ENCODE measurements around the gene MED1. TPM values are rescaled to one million over a fixed set of nuclear protein-coding genes. Genes with fewer than 3 reads are reported as not detected.

MED1 gene
- total and polyA plus RNA-seq, 9 of the 15 experiments (the other 6 are each of a cell fraction or from before 2014, with no cell fraction given) = 14.0 to 59.8 (median 46.7) TPM

DNA sequence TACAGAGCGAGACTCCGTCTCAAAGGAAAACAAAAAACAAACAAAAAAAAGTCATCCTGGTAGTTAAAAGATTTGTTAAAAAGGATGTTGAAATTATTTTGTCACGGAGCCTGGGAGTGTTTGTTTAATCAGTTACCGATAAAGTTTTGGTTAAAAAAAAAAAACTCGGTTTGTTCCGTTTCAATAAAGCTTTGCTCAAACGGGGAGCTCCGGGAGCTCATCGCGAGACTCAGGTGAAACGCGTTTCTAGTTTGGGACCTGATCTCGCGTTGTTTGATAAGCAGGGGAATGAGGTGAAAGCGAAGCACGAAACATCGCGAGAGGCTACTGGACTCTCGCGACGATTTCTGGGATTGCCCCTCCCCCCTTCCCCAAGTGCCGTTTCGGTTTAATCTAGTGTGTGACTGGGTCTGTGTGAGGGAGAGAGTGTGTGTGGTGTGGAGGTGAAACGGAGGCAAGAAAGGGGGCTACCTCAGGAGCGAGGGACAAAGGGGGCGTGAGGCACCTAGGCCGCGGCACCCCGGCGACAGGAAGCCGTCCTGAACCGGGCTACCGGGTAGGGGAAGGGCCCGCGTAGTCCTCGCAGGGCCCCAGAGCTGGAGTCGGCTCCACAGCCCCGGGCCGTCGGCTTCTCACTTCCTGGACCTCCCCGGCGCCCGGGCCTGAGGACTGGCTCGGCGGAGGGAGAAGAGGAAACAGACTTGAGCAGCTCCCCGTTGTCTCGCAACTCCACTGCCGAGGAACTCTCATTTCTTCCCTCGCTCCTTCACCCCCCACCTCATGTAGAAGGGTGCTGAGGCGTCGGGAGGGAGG lies 10.3 kb upstream of the MED1 start, which contains the start of gene CDK12 (continued):
- TF ChIP-seq FOXK1 (CRISPR knock-in tag; IDR thresholded peaks at IDR 0.05; ENCODE audit: borderline replicate concordance) (no peak), NFIX (CRISPR knock-in tag; IDR thresholded peaks at IDR 0.05; ENCODE audit: low read depth) (no peak), PHF21A (IDR thresholded peaks at IDR 0.05; ENCODE audit: borderline replicate concordance, low read depth) (no peak), IRF2 (CRISPR knock-in tag; IDR thresholded peaks at IDR 0.05) (no peak), C11orf30 (IDR thresholded peaks at IDR 0.05; ENCODE audit: low read depth) (peak; percentile 58), ETV6 (IDR thresholded peaks at IDR 0.05; ENCODE audit: borderline replicate concordance in 1 of 2, low read depth in 2 of 2, low read length in 1 of 2) (no peak), ETV6 (CRISPR knock-in tag; IDR thresholded peaks at IDR 0.05; ENCODE audit: borderline replicate concordance) (no peak), ZKSCAN8 (CRISPR knock-in tag; IDR thresholded peaks at IDR 0.05) (0 out of 2 replicates have a peak, but pooled peaks have one; percentile 58), MTA2 (IDR thresholded peaks at IDR 0.05; ENCODE audit: low read depth) (no peak), ETV5 (CRISPR knock-in tag; IDR thresholded peaks at IDR 0.05; ENCODE audit: low read depth) (no peak), ZNF584 (CRISPR knock-in tag; IDR thresholded peaks at IDR 0.05; ENCODE audit: low read depth) (peak; percentile 40; the same call in 1 of the 2 replicates), CBFB (CRISPR knock-in tag; IDR thresholded peaks at IDR 0.05) (no peak), SETDB1 (IDR thresholded peaks at IDR 0.05; ENCODE audit: low read length) (no peak), E2F6 (IDR thresholded peaks at IDR 0.05; ENCODE audit: borderline replicate concordance in 1 of 2, extremely low read depth in 1 of 2, insufficient read depth in 1 of 2, insufficient read length in 1 of 2, low read depth in 1 of 2, low read length in 1 of 2, poor library complexity in 1 of 2, severe bottlenecking in 1 of 2) (peak in 1 of 2 experiments; percentile 34), BACH1 (tag; IDR thresholded peaks at IDR 0.05) (no peak), MXI1 (IDR thresholded peaks at IDR 0.05; ENCODE audit: low read depth, low read length) (peak; percentile 58; the same call in 1 of the 2 replicates), ELF4 (CRISPR knock-in tag; IDR thresholded peaks at IDR 0.05) (peak; percentile 95), MITF (IDR thresholded peaks at IDR 0.05) (no peak), ZSCAN32 (CRISPR knock-in tag; IDR thresholded peaks at IDR 0.05) (peak; percentile 36; the same call in 1 of the 2 replicates)
- TF ChIP-seq, protein P1, sequence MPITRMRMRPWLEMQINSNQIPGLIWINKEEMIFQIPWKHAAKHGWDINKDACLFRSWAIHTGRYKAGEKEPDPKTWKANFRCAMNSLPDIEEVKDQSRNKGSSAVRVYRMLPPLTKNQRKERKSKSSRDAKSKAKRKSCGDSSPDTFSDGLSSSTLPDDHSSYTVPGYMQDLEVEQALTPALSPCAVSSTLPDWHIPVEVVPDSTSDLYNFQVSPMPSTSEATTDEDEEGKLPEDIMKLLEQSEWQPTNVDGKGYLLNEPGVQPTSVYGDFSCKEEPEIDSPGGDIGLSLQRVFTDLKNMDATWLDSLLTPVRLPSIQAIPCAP (CRISPR knock-in tag; IDR thresholded peaks at IDR 0.05; ENCODE audit: borderline replicate concordance) = no peak
- TF ChIP-seq, protein P2, sequence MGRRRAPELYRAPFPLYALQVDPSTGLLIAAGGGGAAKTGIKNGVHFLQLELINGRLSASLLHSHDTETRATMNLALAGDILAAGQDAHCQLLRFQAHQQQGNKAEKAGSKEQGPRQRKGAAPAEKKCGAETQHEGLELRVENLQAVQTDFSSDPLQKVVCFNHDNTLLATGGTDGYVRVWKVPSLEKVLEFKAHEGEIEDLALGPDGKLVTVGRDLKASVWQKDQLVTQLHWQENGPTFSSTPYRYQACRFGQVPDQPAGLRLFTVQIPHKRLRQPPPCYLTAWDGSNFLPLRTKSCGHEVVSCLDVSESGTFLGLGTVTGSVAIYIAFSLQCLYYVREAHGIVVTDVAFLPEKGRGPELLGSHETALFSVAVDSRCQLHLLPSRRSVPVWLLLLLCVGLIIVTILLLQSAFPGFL (CRISPR knock-in tag; IDR thresholded peaks at IDR 0.05) = 0 out of 2 replicates have a peak, but pooled peaks have one; percentile 88
- TF ChIP-seq, protein P3, sequence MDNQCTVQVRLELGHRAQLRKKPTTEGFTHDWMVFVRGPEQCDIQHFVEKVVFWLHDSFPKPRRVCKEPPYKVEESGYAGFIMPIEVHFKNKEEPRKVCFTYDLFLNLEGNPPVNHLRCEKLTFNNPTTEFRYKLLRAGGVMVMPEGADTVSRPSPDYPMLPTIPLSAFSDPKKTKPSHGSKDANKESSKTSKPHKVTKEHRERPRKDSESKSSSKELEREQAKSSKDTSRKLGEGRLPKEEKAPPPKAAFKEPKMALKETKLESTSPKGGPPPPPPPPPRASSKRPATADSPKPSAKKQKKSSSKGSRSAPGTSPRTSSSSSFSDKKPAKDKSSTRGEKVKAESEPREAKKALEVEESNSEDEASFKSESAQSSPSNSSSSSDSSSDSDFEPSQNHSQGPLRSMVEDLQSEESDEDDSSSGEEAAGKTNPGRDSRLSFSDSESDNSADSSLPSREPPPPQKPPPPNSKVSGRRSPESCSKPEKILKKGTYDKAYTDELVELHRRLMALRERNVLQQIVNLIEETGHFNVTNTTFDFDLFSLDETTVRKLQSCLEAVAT (IDR thresholded peaks at IDR 0.05) = peak; percentile 65 to 68; a peak in 3 of 4 replicates

Data from K562 (cell line).